WTC11 (cell line): Measurements from ENCODE around the gene OR1D5. TPM values are rescaled to one million over a fixed set of nuclear protein-coding genes. Genes with fewer than 3 reads are reported as not detected.
A peak's percentile ranks its signal among the peaks of the same experiment; 100 is the strongest.

Experiments
- ATAC-seq: fragments of 200-7000 bp; cut with Tn5 transposase; 2 replicates; pipeline ENCODE4 v1.10.0; 2021; ENCODE audit warnings: mild to moderate bottlenecking, moderate library complexity
- CTCF ChIA-PET: fragments of 300-600 bp; sonication (Branson Sonifier 250); formaldehyde crosslinking; loops from one replicate; lab custom pipeline; 2021; ENCODE audit warnings: antibody characterized with exemption; lab: Charles Lee
- POLR2A ChIA-PET: fragments of 350-600 bp; sonication (Branson Sonifier 250); formaldehyde crosslinking; loops from one replicate; lab custom pipeline; 2021; ENCODE audit warnings: antibody characterized with exemption; lab: Charles Lee
- DNase-seq: peaks from one replicate; pipeline ENCODE4 v3.0.0; 2021; ENCODE audit warnings: low spot score
- H3K27ac Mint-ChIP-seq: 2 replicates; pipeline ENCODE4 v1.8.0; 2021; ENCODE audit warnings: mixed read lengths
- H3K27me3 Mint-ChIP-seq: 2 replicates; pipeline ENCODE4 v1.8.0; 2021; ENCODE audit warnings: low read depth, mild to moderate bottlenecking, moderate library complexity, mixed read lengths
- H3K36me3 Mint-ChIP-seq: 2 replicates; pipeline ENCODE4 v1.8.0; 2021; ENCODE audit warnings: mixed read lengths
- H3K4me1 Mint-ChIP-seq: 2 replicates; pipeline ENCODE4 v1.8.0; 2022; ENCODE audit warnings: mixed read lengths
- H3K4me3 Mint-ChIP-seq: 2 replicates; pipeline ENCODE4 v1.8.0; 2021; ENCODE audit warnings: mild to moderate bottlenecking, moderate library complexity, mixed read lengths
- H3K9me3 Mint-ChIP-seq: 2 replicates; pipeline ENCODE4 v1.8.0; 2021; ENCODE audit warnings: mixed read lengths
- ATF1 ChIP-seq: sonication (generic); formaldehyde crosslinking; IDR thresholded peaks from 2 replicates; pipeline ENCODE4 v1.8.1; 2023; ENCODE audit warnings: mild to moderate bottlenecking, moderate library complexity, missing genetic modification reagents
- CTCF ChIP-seq: fragments of 200-600 bp; IDR thresholded peaks from 2 replicates; pipeline ENCODE4 v1.8.0; 2022; ENCODE audit warnings: antibody characterized with exemption
- E2F1 ChIP-seq: sonication (generic); formaldehyde crosslinking; IDR thresholded peaks from 2 replicates; pipeline ENCODE4 v1.8.0; 2022; ENCODE audit warnings: mild to moderate bottlenecking, missing genetic modification reagents
- ETV6 ChIP-seq: sonication (generic); formaldehyde crosslinking; IDR thresholded peaks from 2 replicates; pipeline ENCODE4 v1.8.1; 2022; ENCODE audit warnings: mild to moderate bottlenecking, missing genetic modification reagents
- FOXK1 ChIP-seq: sonication (generic); formaldehyde crosslinking; IDR thresholded peaks from 2 replicates; pipeline ENCODE4 v1.8.0; 2022; ENCODE audit warnings: mild to moderate bottlenecking, moderate library complexity, missing genetic modification reagents
- FOXP1 ChIP-seq: sonication (generic); formaldehyde crosslinking; IDR thresholded peaks from 2 replicates; pipeline ENCODE4 v1.8.0; 2022; ENCODE audit warnings: missing genetic modification reagents, mild to moderate bottlenecking, moderate library complexity, borderline replicate concordance
- GABPB1 ChIP-seq: sonication (generic); formaldehyde crosslinking; IDR thresholded peaks from 2 replicates; pipeline ENCODE4 v1.8.1; 2023; ENCODE audit warnings: mild to moderate bottlenecking, missing genetic modification reagents
- GTF2I ChIP-seq: fragments of 250-450 bp; sonication (Bioruptor Pico); conservative IDR thresholded peaks from 2 replicates; pipeline ENCODE4 v1.4.0; 2021; ENCODE audit warnings: mild to moderate bottlenecking
- IRF2 ChIP-seq: sonication (generic); formaldehyde crosslinking; IDR thresholded peaks from 2 replicates; pipeline ENCODE4 v1.8.0; 2022; ENCODE audit warnings: low read depth, missing genetic modification reagents, borderline replicate concordance
- NFE2L1 ChIP-seq: sonication (generic); formaldehyde crosslinking; IDR thresholded peaks from 2 replicates; pipeline ENCODE4 v1.8.1; 2023; ENCODE audit warnings: missing genetic modification reagents
- PRRX2 ChIP-seq: fragments of 250-450 bp; sonication (Bioruptor Pico); IDR thresholded peaks from 2 replicates; pipeline ENCODE4 v1.8.0; 2021; ENCODE audit warnings: mild to moderate bottlenecking
- RORB ChIP-seq: fragments of 250-450 bp; sonication (Bioruptor Pico); IDR thresholded peaks from 2 replicates; pipeline ENCODE4 v1.9.0; 2021; ENCODE audit warnings: mild to moderate bottlenecking
- SP1 ChIP-seq: sonication (generic); formaldehyde crosslinking; conservative IDR thresholded peaks from 2 replicates; pipeline ENCODE4 v1.8.1; 2022; ENCODE audit warnings: missing genetic modification reagents
- TEAD1 ChIP-seq: sonication (generic); formaldehyde crosslinking; IDR thresholded peaks from 2 replicates; pipeline ENCODE4 v1.8.0; 2022; ENCODE audit warnings: mild to moderate bottlenecking, missing genetic modification reagents
- USF1 ChIP-seq: sonication (generic); formaldehyde crosslinking; IDR thresholded peaks from 2 replicates; pipeline ENCODE4 v1.8.0; 2022; ENCODE audit warnings: mild to moderate bottlenecking, missing genetic modification reagents
- ZNF423 ChIP-seq: fragments of 250-450 bp; sonication (Bioruptor Pico); IDR thresholded peaks from 2 replicates; pipeline ENCODE4 v2.1.2; 2022; ENCODE audit warnings: mild to moderate bottlenecking, moderate library complexity
- ZNF671 ChIP-seq: fragments of 250-450 bp; sonication (Bioruptor Pico); IDR thresholded peaks from 2 replicates; pipeline ENCODE4 v1.8.0; 2021; ENCODE audit warnings: mild to moderate bottlenecking
- total RNA-seq: library from RNA; stranded (reverse); gene quantifications from 3 replicates; pipeline ENCODE4 v1.2.3, GENCODE V29; 2021
- TF ChIP-seq, protein P1 (sequence below): sonication (generic); formaldehyde crosslinking; conservative IDR thresholded peaks from 2 replicates; pipeline ENCODE4 v1.8.1; 2022; ENCODE audit warnings: mild to moderate bottlenecking, missing genetic modification reagents
- TF ChIP-seq, protein P2 (sequence below): sonication (generic); formaldehyde crosslinking; IDR thresholded peaks from 2 replicates; pipeline ENCODE4 v1.8.1; 2023; ENCODE audit warnings: mild to moderate bottlenecking, missing genetic modification reagents, moderate library complexity
- TF ChIP-seq, protein P3 (sequence below): sonication (generic); formaldehyde crosslinking; IDR thresholded peaks from 2 replicates; pipeline ENCODE4 v1.8.0; 2023; ENCODE audit warnings: mild to moderate bottlenecking, missing genetic modification reagents
- TF ChIP-seq, protein P4 (sequence below): sonication (generic); formaldehyde crosslinking; IDR thresholded peaks from 2 replicates; pipeline ENCODE4 v1.8.1; 2022; ENCODE audit warnings: mild to moderate bottlenecking, missing genetic modification reagents, moderate library complexity, borderline replicate concordance

Gene OR1D5
- total RNA-seq, 1 experiment from 2014 or later: not detected

DNA sequence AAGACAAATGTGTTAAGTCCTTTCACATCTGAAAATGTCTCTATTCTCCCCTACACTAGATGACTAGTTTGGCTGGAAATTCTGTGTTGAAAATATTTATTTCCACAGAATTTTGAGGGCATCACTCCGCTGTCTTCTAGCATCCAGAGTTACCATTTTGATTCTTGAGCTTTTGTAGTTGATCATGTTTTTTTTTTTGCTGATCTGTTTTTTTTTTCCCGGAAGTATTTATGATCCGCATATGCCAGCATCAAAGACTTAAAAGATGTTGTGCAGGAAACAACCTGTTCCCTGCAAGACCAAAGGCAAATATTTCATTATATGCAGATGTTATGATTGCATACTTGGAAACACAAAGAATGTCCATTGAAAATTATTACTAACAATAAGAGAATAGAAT lies 16.7 kb downstream of the OR1D5 start:
- no peak overlapping the region for H3K4me3 Mint-ChIP-seq
- H3K9me3 Mint-ChIP-seq: peaks cover 31% of the 10 kb centered on the region
- TF ChIP-seq FOXP1 (CRISPR knock-in tag): no peak
- no peak for TF ChIP-seq IRF2
- no peak for TF ChIP-seq NFE2L1 (CRISPR knock-in tag)
- TF ChIP-seq, protein P1, sequence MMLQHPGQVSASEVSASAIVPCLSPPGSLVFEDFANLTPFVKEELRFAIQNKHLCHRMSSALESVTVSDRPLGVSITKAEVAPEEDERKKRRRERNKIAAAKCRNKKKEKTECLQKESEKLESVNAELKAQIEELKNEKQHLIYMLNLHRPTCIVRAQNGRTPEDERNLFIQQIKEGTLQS (CRISPR knock-in tag): no peak
- TF ChIP-seq PRRX2 (CRISPR knock-in tag): no peak
- TF ChIP-seq USF1 (CRISPR knock-in tag): no peak
- TF ChIP-seq SP1 (CRISPR knock-in tag): no peak
- DNase-seq (no peak), ATAC-seq (no peak)
- ChIA-PET POLR2A (no interaction called here), CTCF (no interaction called here)
- H3K36me3 Mint-ChIP-seq: peaks cover 15% of the 10 kb centered on the region
- H3K27ac Mint-ChIP-seq: no peak overlapping the region
- H3K4me1 Mint-ChIP-seq: no peaks in the 10 kb centered on the region
- peaks cover 12% of the 10 kb centered on the region for H3K27me3 Mint-ChIP-seq

GRCh38 chr17:3043737-3044365 lies 19.6 kb downstream of the OR1D5 start:
- Mint-ChIP-seq H3K4me3 (no peak overlapping the region), H3K36me3 (peaks cover 15% of the 10 kb centered on the region), H3K4me1 (no peaks in the 10 kb centered on the region)
- POLR2A ChIA-PET: no interaction called here
- peak; percentile 61 for DNase-seq
- TF ChIP-seq ATF1 (CRISPR knock-in tag) (no peak), GTF2I (CRISPR knock-in tag) (0 out of 2 replicates have a peak, but pooled peaks have one; percentile 24), CTCF (peak; percentile 66)
- TF ChIP-seq, all 79 proteins: peak for 2
- peaks cover 12% of the 10 kb centered on the region for H3K27me3 Mint-ChIP-seq
- H3K27ac Mint-ChIP-seq: no peak overlapping the region
- H3K9me3 Mint-ChIP-seq: peaks cover 31% of the 10 kb centered on the region
- ATAC-seq: peak; percentile 12; the same call in 1 of the 2 replicates
- CTCF ChIA-PET: interaction anchor here (0.7 to 1.1 kb wide), 4 partner anchors 11 to 592 kb away, joined by 3 to 5 read pairs (median 4); partner anchors contain the start of genes CTNS and SHPK

- peaks cover 31% of the 10 kb centered on the region for H3K9me3 Mint-ChIP-seq
- CTCF ChIA-PET: interaction anchor here (1.4 kb wide), 1 partner anchor 111 kb away, joined by 3 read pairs; no protein-coding TSS in a partner anchor
- ATAC-seq (no peak), DNase-seq (no peak)
- H3K4me3 Mint-ChIP-seq: no peak overlapping the region
- H3K36me3 Mint-ChIP-seq: peaks cover 15% of the 10 kb centered on the region
- TF ChIP-seq FOXK1 (CRISPR knock-in tag) (no peak), RORB (CRISPR knock-in tag) (no peak)
- no peak overlapping the region for H3K27ac Mint-ChIP-seq
- POLR2A ChIA-PET: no interaction called here
- peaks cover 11% of the 10 kb centered on the region for H3K27me3 Mint-ChIP-seq
- H3K4me1 Mint-ChIP-seq: no peaks in the 10 kb centered on the region
Measured at GRCh38 chr17:3040882-3041281, 22.5 kb downstream of the OR1D5 start.

GRCh38 chr17:3039736-3040135 lies 23.7 kb downstream of the OR1D5 start:
- Mint-ChIP-seq H3K36me3 (peaks cover 18% of the 10 kb centered on the region), H3K27ac (no peak overlapping the region), H3K4me3 (no peak overlapping the region), H3K27me3 (peaks cover 8% of the 10 kb centered on the region), H3K9me3 (peaks cover 26% of the 10 kb centered on the region), H3K4me1 (no peaks in the 10 kb centered on the region)
- POLR2A ChIA-PET: interaction anchor here (0.7 kb wide), 1 partner anchor 214 kb away, joined by 6 read pairs; no protein-coding TSS in a partner anchor
- CTCF ChIA-PET: interaction anchor here (0.6 to 2.0 kb wide), 3 partner anchors 9 to 806 kb away, joined by 3 to 10 read pairs (median 4); partner anchors contain the start of gene NCBP3
- ATAC-seq (no peak), DNase-seq (no peak)
- TF ChIP-seq GABPB1: no peak
- TF ChIP-seq, protein P2, sequence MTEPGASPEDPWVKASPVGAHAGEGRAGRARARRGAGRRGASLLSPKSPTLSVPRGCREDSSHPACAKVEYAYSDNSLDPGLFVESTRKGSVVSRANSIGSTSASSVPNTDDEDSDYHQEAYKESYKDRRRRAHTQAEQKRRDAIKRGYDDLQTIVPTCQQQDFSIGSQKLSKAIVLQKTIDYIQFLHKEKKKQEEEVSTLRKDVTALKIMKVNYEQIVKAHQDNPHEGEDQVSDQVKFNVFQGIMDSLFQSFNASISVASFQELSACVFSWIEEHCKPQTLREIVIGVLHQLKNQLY (CRISPR knock-in tag): no peak
- TF ChIP-seq ZNF423 (CRISPR knock-in tag): no peak
- TF ChIP-seq FOXK1 (CRISPR knock-in tag): no peak
- TF ChIP-seq TEAD1 (CRISPR knock-in tag): no peak
- TF ChIP-seq, protein P3, sequence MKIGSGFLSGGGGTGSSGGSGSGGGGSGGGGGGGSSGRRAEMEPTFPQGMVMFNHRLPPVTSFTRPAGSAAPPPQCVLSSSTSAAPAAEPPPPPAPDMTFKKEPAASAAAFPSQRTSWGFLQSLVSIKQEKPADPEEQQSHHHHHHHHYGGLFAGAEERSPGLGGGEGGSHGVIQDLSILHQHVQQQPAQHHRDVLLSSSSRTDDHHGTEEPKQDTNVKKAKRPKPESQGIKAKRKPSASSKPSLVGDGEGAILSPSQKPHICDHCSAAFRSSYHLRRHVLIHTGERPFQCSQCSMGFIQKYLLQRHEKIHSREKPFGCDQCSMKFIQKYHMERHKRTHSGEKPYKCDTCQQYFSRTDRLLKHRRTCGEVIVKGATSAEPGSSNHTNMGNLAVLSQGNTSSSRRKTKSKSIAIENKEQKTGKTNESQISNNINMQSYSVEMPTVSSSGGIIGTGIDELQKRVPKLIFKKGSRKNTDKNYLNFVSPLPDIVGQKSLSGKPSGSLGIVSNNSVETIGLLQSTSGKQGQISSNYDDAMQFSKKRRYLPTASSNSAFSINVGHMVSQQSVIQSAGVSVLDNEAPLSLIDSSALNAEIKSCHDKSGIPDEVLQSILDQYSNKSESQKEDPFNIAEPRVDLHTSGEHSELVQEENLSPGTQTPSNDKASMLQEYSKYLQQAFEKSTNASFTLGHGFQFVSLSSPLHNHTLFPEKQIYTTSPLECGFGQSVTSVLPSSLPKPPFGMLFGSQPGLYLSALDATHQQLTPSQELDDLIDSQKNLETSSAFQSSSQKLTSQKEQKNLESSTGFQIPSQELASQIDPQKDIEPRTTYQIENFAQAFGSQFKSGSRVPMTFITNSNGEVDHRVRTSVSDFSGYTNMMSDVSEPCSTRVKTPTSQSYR: no peak
- TF ChIP-seq, protein P4, sequence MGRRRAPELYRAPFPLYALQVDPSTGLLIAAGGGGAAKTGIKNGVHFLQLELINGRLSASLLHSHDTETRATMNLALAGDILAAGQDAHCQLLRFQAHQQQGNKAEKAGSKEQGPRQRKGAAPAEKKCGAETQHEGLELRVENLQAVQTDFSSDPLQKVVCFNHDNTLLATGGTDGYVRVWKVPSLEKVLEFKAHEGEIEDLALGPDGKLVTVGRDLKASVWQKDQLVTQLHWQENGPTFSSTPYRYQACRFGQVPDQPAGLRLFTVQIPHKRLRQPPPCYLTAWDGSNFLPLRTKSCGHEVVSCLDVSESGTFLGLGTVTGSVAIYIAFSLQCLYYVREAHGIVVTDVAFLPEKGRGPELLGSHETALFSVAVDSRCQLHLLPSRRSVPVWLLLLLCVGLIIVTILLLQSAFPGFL (CRISPR knock-in tag): no peak
- no peak for TF ChIP-seq RORB (CRISPR knock-in tag)
- TF ChIP-seq ZNF671 (CRISPR knock-in tag): no peak
- no peak for TF ChIP-seq ETV6 (CRISPR knock-in tag)
- TF ChIP-seq E2F1 (CRISPR knock-in tag): no peak
